ENCODE measurements around the gene NPAP1. TPM values are rescaled to one million over a fixed set of nuclear protein-coding genes. Genes with fewer than 3 reads are reported as not detected.

The NPAP1 gene
- total and polyA plus RNA-seq, 2 of the 8 experiments (the other 6 are each of a cell fraction or from before 2014, with no cell fraction given), result 0.07 to 0.08 TPM

DNA sequence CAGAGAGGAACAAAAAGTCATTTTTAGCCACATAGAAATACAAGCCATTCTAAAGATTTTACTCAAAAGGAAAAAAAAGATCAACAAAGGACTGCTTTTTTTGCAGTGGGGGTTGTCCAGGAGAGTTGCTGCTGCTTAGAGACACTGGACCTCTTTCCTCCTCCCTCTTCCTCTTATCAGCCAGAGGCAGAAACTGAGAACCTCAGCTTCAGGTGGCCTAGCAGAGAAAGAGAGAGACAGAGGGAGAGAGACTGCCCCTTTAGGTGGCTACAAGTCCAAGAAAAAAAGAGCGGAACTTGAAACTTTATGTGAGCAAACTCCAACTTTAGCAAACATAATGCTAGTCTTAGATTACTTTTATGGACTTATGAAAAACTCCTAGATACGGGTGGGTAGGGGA is 54.2 kb downstream of the NPAP1 start:
- no peak for FAIRE-seq
- H2AK5ac ChIP-seq (ENCODE audit: low read depth, low read length), result no peak overlapping the region

More for the DNA sequence above, 54.2 kb downstream of the NPAP1 start:
- no peak overlapping the region for H4K8ac ChIP-seq (ENCODE audit: extremely low read depth, insufficient read depth, low read length)
- no peak overlapping the region for H2BK5ac ChIP-seq (ENCODE audit: low read depth, low read length)
- H3K79me2 ChIP-seq (ENCODE audit: control insufficient read depth in 1 of 2, insufficient read depth in 2 of 2, low read length in 2 of 2), result no peaks in the 10 kb centered on the region
- no peak overlapping the region for H2BK12ac ChIP-seq (ENCODE audit: low read depth, low read length)
- no peak for DNase-seq (ENCODE audit: low read depth in 1 of 2, low spot score in 2 of 2)
- peaks cover 19 to 36% of the 10 kb centered on the region in 2 experiments for H3K9me3 ChIP-seq (ENCODE audit: insufficient read depth in 2 of 2, low read depth in 1 of 2, low read length in 1 of 2)
- no peak overlapping the region for H3K27ac ChIP-seq (ENCODE audit: low read depth, low read length)
- no peak overlapping the region for H3K4me3 ChIP-seq (ENCODE audit: extremely low read depth in 1 of 4, insufficient read depth in 2 of 4, low read depth in 3 of 4, low read length in 4 of 4)
- H4K5ac ChIP-seq (ENCODE audit: insufficient read length, low read depth, low read length), result no peak overlapping the region
- H3K36me3 ChIP-seq (ENCODE audit: control insufficient read depth in 2 of 4, insufficient read depth in 4 of 4, low read length in 3 of 4), result no peaks in the 10 kb centered on the region
- H4K20me1 ChIP-seq (replicated peaks in 1 of 2; ENCODE audit: control insufficient read depth in 1 of 2, insufficient read depth in 2 of 2, low read length in 2 of 2), result no peaks in the 10 kb centered on the region
- no peak overlapping the region for H3K9ac ChIP-seq (replicated peaks in 1 of 4; ENCODE audit: extremely low read depth in 1 of 4, low read depth in 3 of 4, low read length in 3 of 4)
- WGBS, 2 experiments (ENCODE audit: extremely low coverage in 1 of 2, insufficient coverage in 1 of 2, insufficient read length in 1 of 2, insufficient replicate concordance in 2 of 2, low coverage in 1 of 2, low lambda C conversion rate in 2 of 2, missing lambda C conversion rate in 1 of 2), result 83% methylated on average over 2 of the region's 2 CpGs; no CpG with 5 or more reads in 1 of the 2 experiments
- POLR2A ChIA-PET (ENCODE audit: partially characterized antibody), result no interaction called here
- TF ChIP-seq SP1 (IDR thresholded peaks at IDR 0.05; ENCODE audit: low read depth, low read length), result no peak
- no peak for TF ChIP-seq PHF8 (conservative IDR thresholded peaks at IDR 0.05; ENCODE audit: low read depth, low read length)
- TF ChIP-seq RAD21 (IDR thresholded peaks at IDR 0.05 in 1 of 2, conservative IDR thresholded peaks at IDR 0.05 in 1 of 2; ENCODE audit: low read depth in 2 of 2, low read length in 2 of 2), result no peak
- TF ChIP-seq CBX8 (IDR thresholded peaks at IDR 0.05; ENCODE audit: borderline replicate concordance, low read depth, low read length), result no peak
- no peak for TF ChIP-seq SRF (IDR thresholded peaks at IDR 0.05; ENCODE audit: low read depth, low read length)
- TF ChIP-seq, protein P1, sequence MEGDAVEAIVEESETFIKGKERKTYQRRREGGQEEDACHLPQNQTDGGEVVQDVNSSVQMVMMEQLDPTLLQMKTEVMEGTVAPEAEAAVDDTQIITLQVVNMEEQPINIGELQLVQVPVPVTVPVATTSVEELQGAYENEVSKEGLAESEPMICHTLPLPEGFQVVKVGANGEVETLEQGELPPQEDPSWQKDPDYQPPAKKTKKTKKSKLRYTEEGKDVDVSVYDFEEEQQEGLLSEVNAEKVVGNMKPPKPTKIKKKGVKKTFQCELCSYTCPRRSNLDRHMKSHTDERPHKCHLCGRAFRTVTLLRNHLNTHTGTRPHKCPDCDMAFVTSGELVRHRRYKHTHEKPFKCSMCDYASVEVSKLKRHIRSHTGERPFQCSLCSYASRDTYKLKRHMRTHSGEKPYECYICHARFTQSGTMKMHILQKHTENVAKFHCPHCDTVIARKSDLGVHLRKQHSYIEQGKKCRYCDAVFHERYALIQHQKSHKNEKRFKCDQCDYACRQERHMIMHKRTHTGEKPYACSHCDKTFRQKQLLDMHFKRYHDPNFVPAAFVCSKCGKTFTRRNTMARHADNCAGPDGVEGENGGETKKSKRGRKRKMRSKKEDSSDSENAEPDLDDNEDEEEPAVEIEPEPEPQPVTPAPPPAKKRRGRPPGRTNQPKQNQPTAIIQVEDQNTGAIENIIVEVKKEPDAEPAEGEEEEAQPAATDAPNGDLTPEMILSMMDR (IDR thresholded peaks at IDR 0.05; ENCODE audit: control extremely low read depth in 1 of 3, insufficient read depth in 1 of 3, low read depth in 1 of 3, low read length in 3 of 3), result no peak
- TF ChIP-seq NRF1 (IDR thresholded peaks at IDR 0.05; ENCODE audit: low read depth, low read length), result no peak
- no peak for TF ChIP-seq CBX5 (IDR thresholded peaks at IDR 0.05; ENCODE audit: low read depth, low read length)
- no peak for TF ChIP-seq JUND (IDR thresholded peaks at IDR 0.05; ENCODE audit: low read length)
- TF ChIP-seq CREB1 (IDR thresholded peaks at IDR 0.05), result no peak
- TF ChIP-seq SP4 (IDR thresholded peaks at IDR 0.05; ENCODE audit: low read length), result no peak
- no peak for TF ChIP-seq GTF2F1 (IDR thresholded peaks at IDR 0.05; ENCODE audit: borderline replicate concordance, low read depth, low read length)
- CTCF ChIA-PET (ENCODE audit: partially characterized antibody), result interaction anchor here (1.3 kb wide), 1 partner anchor 31 kb away, joined by 3 read pairs; no protein-coding TSS in a partner anchor
- no peak overlapping the region for H2BK20ac ChIP-seq (ENCODE audit: low read length)
- no peaks in the 10 kb centered on the region for H3K79me1 ChIP-seq (ENCODE audit: low read depth, low read length)
- no peak overlapping the region for H3K23ac ChIP-seq (ENCODE audit: insufficient read length)
- no peaks in the 10 kb centered on the region for H3K4me1 ChIP-seq (replicated peaks in 1 of 4; ENCODE audit: control insufficient read depth in 3 of 4, insufficient read depth in 4 of 4, low read length in 3 of 4)
- no peak overlapping the region for H2BK120ac ChIP-seq (replicated peaks; ENCODE audit: low read depth, low read length)
- H2BK15ac ChIP-seq (ENCODE audit: low read length), result no peak overlapping the region
- H3K56ac ChIP-seq (replicated peaks; ENCODE audit: insufficient read length, low read depth, low read length), result no peak overlapping the region
- no peak overlapping the region for H3K14ac ChIP-seq (ENCODE audit: insufficient read length)
- no peak overlapping the region for H3K4me2 ChIP-seq (ENCODE audit: insufficient read depth in 1 of 2, low read depth in 2 of 2, low read length in 2 of 2)
- H3K27me3 ChIP-seq (replicated peaks in 1 of 4; ENCODE audit: control insufficient read depth in 3 of 4, extremely low read depth in 1 of 4, insufficient read depth in 3 of 4, low read length in 3 of 4), result no peaks in the 10 kb centered on the region
- no peak overlapping the region for H2AFZ ChIP-seq (ENCODE audit: low read length)
- H3K23me2 ChIP-seq (ENCODE audit: low read depth, low read length), result no peaks in the 10 kb centered on the region
- no peak overlapping the region for H3K18ac ChIP-seq (ENCODE audit: extremely low read depth, low read length)
- no peak overlapping the region for H4K91ac ChIP-seq (replicated peaks; ENCODE audit: insufficient read length, low read length)
- H3K4ac ChIP-seq (replicated peaks; ENCODE audit: insufficient read length, low read depth, low read length), result no peak overlapping the region
